ENCODE results near the gene HOXB9. TPM values are rescaled to one million over a fixed set of nuclear protein-coding genes. Genes with fewer than 3 reads are reported as not detected.

HOXB9 gene
- total and polyA plus RNA-seq, 9 of the 15 experiments (the other 6 are each of a cell fraction or from before 2014, with no cell fraction given): 3.1 to 196 (median 77.6) TPM

DNA sequence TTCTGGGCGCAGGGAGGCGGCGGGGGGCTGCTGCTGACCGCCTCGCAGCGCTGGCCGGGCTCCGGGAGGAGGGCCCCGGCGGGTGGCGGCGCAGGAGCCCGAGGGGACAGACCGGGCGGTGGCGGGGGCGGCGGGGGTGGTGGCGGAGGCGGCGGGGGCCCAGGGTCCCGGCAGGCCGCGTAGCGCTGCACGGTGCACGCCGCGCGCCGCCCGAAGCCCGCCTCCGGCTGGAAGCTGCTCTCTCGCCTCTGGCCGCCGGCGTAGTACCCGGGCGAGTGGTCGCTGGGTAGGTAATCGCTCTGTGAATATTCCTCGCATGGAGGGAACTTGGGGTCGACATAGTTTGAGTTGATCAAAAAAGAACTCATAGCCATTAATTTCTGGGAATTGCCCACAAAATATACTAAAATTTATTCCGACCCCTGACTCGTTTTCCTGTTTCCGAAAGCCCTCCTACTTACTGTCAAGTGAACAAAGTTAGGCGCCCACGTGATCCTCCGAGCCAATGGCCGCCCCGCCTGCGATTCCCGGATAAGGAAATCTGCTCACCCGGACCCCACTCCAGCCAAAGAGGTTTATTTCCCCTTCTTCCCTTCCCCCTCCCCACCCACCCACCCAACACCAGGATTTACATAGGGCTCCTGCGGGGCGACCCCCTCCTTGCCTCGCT, 48.1 kb downstream of the HOXB9 start, which contains the start of gene HOXB4 (continued):
- TF ChIP-seq, protein P1, sequence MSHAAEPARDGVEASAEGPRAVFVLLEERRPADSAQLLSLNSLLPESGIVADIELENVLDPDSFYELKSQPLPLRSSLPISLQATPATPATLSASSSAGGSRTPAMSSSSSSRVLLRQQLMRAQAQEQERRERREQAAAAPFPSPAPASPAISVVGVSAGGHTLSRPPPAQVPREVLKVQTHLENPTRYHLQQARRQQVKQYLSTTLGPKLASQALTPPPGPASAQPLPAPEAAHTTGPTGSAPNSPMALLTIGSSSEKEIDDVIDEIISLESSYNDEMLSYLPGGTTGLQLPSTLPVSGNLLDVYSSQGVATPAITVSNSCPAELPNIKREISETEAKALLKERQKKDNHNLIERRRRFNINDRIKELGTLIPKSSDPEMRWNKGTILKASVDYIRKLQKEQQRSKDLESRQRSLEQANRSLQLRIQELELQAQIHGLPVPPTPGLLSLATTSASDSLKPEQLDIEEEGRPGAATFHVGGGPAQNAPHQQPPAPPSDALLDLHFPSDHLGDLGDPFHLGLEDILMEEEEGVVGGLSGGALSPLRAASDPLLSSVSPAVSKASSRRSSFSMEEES (CRISPR knock-in tag; IDR thresholded peaks at IDR 0.05): peak; percentile 77
- TF ChIP-seq MYNN (IDR thresholded peaks at IDR 0.05) (0 out of 2 replicates have a peak, but pooled peaks have one; percentile 2), MYNN (CRISPR knock-in tag; IDR thresholded peaks at IDR 0.05) (no peak), NELFE (IDR thresholded peaks at IDR 0.05; ENCODE audit: insufficient read depth, insufficient read length) (no peak), ZNF717 (CRISPR knock-in tag; IDR thresholded peaks at IDR 0.05) (no peak), BACH1 (tag; IDR thresholded peaks at IDR 0.05) (peak; percentile 34; the same call in 1 of the 2 replicates), GABPA (tag; conservative IDR thresholded peaks at IDR 0.05; ENCODE audit: low read depth) (peak; percentile 41; the same call in 1 of the 2 replicates), TEAD2 (tag; IDR thresholded peaks at IDR 0.05) (no peak), ZNF347 (CRISPR knock-in tag; IDR thresholded peaks at IDR 0.05; ENCODE audit: low read depth) (no peak), TEAD4 (IDR thresholded peaks at IDR 0.05; ENCODE audit: low read length) (peak; percentile 31; the same call in 1 of the 2 replicates), TEAD4 (CRISPR knock-in tag; IDR thresholded peaks at IDR 0.05; ENCODE audit: borderline replicate concordance) (no peak), CBFB (CRISPR knock-in tag; IDR thresholded peaks at IDR 0.05) (no peak), POLR2G (IDR thresholded peaks at IDR 0.05; ENCODE audit: low read depth, low read length) (peak; percentile 59), PHF8 (IDR thresholded peaks at IDR 0.05; ENCODE audit: borderline replicate concordance, low read length) (peak; percentile 36; the same call in 1 of the 2 replicates), TBP (optimal IDR thresholded peaks at IDR 0.05; ENCODE audit: low read depth, low read length) (peak; percentile 69), HDAC6 (IDR thresholded peaks at IDR 0.05; ENCODE audit: low read depth, low read length) (no peak), NFYB (IDR thresholded peaks at IDR 0.05; ENCODE audit: extremely low read depth, insufficient read length) (peak; percentile 78), ASH1L (IDR thresholded peaks at IDR 0.05; ENCODE audit: borderline replicate concordance, low read depth, partially characterized antibody) (no peak), ZBTB7A (IDR thresholded peaks at IDR 0.05; ENCODE audit: borderline replicate concordance, control insufficient read depth, low read depth, low read length) (peak; percentile 79; the same call in 1 of the 2 replicates), ZNF766 (CRISPR knock-in tag; conservative IDR thresholded peaks at IDR 0.05) (peak; percentile 97), IFI16 (CRISPR knock-in tag; IDR thresholded peaks at IDR 0.05) (no peak), KLF6 (CRISPR knock-in tag; IDR thresholded peaks at IDR 0.05; ENCODE audit: borderline replicate concordance) (no peak), MCM3 (IDR thresholded peaks at IDR 0.05) (no peak), SIN3A (IDR thresholded peaks at IDR 0.05; ENCODE audit: borderline replicate concordance in 2 of 2, control insufficient read depth in 1 of 2, low read depth in 2 of 2, low read length in 2 of 2) (0 out of 4 replicates have a peak, but pooled peaks of 1 of the 2 experiments have one; percentile 58), ZNF431 (CRISPR knock-in tag; IDR thresholded peaks at IDR 0.05) (no peak)
- TF ChIP-seq, protein P2, sequence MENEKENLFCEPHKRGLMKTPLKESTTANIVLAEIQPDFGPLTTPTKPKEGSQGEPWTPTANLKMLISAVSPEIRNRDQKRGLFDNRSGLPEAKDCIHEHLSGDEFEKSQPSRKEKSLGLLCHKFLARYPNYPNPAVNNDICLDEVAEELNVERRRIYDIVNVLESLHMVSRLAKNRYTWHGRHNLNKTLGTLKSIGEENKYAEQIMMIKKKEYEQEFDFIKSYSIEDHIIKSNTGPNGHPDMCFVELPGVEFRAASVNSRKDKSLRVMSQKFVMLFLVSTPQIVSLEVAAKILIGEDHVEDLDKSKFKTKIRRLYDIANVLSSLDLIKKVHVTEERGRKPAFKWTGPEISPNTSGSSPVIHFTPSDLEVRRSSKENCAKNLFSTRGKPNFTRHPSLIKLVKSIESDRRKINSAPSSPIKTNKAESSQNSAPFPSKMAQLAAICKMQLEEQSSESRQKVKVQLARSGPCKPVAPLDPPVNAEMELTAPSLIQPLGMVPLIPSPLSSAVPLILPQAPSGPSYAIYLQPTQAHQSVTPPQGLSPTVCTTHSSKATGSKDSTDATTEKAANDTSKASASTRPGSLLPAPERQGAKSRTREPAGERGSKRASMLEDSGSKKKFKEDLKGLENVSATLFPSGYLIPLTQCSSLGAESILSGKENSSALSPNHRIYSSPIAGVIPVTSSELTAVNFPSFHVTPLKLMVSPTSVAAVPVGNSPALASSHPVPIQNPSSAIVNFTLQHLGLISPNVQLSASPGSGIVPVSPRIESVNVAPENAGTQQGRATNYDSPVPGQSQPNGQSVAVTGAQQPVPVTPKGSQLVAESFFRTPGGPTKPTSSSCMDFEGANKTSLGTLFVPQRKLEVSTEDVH (IDR thresholded peaks at IDR 0.05; ENCODE audit: low read depth, partially characterized antibody): no peak

Data from K562 (cell line).